NOMO-1 treated with DMSO at 0.1 percent for 48 hours (cell line): ENCODE data around the gene MLLT10.
A peak's percentile ranks its signal among the peaks of the same experiment; 100 is the strongest.
"Not testable (repeated sequence)": the region's sequence is repeated elsewhere in the genome, so short reads cannot be mapped to it uniquely, and the experiment has no call there.

Experiments
- DNase-seq: peaks from one replicate; lab custom pipeline; 2025; ENCODE audit not compliant: unreplicated experiment; lab: John Stamatoyannopoulos, UW

MLLT10 gene

GRCh38 chr10:21628645-21629044, 94.6 kb downstream of the MLLT10 start:
- not testable (repeated sequence) for DNase-seq

DNA sequence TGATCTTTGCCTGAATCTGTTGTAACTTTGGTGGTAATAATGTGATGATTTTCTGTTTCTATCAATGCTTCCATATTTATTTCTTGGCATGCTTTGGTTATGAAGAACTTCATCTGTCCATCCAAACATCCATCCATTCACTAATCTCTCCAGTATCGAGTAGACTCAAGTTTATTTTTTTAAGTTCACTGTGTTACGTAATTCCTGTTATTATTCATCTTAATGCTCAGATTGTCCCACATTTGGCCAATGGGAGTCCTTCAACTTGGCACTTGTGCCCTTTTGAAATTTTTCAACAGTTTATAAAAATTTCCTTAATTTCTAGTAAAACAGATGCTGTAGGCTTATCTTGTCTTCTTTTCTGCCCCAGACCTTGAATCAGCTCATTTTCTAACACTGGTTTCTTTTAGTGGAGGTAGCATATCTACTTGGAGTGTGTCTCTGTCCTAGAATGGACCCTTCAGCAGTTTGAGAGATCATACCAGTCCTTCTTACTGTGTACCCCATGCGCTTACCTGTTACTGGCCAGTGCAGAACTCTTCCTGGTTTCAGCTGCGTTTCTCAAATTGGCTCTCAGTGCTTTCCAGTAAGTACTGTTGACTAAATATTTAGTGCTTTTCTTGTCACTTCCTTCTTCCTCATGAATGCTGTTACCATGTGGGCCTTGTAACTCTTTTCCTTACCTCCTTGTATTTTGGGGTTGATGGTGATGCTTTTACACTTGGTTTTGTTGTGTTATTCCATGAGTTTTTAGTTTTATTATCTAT, 100.8 kb downstream of the MLLT10 start:
- DNase-seq, result no peak

DNA sequence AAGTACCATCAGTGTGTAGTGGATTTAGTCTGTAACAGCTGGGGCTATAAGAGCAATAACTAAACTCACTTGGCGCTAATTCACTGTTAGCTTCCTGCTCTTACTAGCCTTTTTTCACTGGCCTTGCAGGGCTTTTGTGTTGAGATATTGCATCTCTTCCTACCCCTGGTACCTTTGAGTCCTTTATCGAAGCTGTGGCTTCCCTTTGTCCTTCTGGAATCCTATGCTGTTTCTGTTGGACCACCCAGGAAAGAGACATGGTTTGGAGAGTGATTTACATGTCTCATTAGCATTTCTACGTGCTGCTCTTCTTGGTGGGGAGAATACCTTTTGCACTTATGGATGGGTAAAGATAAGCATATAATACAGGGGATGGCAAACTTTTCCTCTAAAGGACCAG, 103.8 kb downstream of the MLLT10 start:
- no peak for DNase-seq

DNA sequence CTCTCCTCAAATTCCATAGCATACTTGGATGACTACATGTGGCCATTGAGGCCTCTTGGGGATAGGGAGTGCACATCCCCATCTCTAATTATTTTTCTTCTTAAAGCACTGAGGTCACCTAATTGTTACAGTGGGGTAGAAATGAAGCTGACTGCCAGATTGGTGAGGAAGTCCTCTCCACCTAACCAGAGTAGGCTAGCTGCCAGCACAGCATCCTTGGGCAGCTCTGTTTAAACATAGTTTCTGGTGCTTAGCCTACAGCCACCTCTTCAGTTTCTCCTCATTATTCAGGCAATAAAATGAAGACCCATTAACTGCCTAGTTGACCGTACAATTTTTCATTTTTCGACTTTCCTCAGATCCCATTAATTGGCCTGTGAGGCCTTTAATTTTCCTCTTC, 104.6 kb downstream of the MLLT10 start:
- no peak for DNase-seq

DNA sequence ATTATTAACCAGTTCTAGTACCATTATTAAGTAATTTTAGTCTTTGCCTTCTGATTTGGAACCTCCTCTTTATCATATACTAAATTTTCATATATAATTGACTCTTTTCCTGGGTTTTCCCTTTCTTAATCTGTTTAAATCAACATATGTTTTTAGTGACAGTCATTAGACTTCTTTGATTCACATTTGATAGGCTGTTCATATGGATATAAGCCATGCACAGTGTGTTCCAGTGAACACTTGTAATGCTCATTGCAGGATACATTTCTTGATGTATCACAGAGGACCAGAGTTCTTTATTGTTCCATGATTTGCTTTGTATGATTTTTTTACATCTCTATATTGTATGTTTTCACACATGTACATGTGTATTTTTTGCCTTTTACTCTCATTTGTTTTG, 114.0 kb downstream of the MLLT10 start:
- DNase-seq, result no peak

GRCh38 chr10:21649454-21649872, 115.4 kb downstream of the MLLT10 start:
- no peak for DNase-seq

DNA sequence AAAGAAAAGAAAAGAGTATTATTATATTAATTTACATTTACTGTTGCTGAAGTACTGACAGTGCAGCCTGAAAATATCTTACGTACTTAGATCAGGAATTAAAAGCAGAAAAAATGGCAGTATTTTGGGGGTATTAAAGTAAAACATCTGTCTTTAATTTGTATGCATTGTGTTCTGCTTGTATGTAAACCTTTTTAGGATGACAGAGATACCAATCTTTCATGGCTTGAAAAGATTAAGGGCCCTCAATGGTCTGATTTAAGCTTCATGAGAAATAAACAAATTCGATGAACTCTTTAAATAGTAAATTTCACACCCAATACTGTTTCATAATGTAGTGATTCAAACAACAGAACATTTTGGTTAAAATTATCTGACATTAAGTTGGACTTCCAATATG, 116.3 kb downstream of the MLLT10 start:
- no peak for DNase-seq

- DNase-seq, result no peak
Measured at GRCh38 chr10:21655236-21655635, 121.2 kb downstream of the MLLT10 start.

DNA sequence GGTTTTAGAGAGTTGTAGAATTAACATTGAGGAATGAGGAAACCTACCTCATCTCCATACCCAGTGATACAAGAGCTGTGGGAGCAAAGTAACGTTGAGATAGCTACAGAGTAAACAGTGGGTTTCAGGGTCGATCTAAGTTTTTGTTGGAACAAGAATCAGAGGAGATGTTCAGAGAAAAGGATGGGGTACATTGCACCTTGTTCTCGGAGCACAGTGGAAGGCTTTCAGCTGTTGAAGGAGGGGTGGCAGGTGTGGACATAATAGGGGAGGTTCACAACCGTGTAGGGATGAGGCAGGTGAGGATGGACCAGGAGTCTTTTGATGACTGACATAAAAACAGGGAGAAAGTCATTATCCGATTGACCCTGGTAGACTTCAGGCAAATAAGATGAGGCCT, 121.7 kb downstream of the MLLT10 start:
- no peak for DNase-seq

DNA sequence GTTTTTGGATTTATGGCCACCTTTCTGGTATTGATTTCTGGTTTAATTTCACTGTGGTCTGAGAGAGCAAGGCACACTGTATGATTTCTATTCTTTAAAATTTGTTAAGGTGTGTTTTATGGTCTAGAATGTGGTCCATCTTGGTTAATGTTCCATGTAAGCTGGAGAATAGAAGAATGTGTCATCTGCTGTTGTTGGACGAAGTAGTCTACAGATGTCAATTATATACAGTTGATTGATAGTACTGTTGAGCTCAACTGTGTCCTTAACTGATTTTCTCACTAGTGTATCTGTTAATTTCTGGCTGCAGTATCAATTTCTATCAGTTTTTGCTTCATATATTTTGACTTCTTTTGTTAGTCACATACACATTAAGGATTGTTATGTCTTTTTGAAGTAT, 127.1 kb downstream of the MLLT10 start:
- DNase-seq, result no peak

- DNase-seq, result no peak
Measured at GRCh38 chr10:21661935-21662334, 127.9 kb downstream of the MLLT10 start.

GRCh38 chr10:21662635-21663034, 128.6 kb downstream of the MLLT10 start:
- no peak for DNase-seq

DNA sequence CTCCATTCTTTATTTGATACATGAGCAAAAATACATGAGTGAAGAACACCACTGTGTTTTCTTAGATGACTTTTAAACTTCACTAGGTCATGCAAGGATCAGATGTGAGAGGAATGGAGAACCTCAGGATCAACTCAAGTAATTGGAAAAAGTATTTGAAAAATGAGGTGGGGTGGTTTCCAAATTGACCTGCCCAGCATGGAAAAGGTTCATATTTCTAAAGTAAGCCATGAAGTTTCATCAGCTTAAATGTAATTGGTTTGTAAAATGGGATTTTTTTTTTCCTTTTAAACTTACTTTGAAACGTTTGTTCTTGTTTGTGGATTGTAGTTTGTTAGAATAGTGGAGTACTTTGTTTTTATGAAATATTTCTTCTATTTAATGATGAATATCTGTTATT, 134.8 kb downstream of the MLLT10 start:
- no peak for DNase-seq

DNA sequence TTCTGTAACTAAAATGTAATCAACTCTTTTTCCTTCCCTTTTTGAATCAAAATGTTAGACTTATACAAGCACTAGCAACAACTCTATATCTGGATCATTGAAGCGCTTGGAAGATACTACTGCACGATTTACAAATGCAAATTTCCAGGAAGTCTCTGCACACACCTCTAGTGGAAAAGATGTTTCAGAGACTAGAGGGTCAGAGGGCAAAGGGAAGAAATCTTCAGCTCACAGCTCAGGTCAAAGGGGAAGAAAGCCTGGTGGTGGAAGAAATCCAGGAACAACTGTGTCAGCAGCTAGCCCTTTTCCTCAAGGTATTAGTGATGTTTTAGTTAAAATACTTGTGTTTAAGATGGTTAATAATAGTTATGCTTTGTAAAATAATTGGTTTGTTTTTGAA, 136.4 kb downstream of the MLLT10 start:
- DNase-seq, result no peak

DNA sequence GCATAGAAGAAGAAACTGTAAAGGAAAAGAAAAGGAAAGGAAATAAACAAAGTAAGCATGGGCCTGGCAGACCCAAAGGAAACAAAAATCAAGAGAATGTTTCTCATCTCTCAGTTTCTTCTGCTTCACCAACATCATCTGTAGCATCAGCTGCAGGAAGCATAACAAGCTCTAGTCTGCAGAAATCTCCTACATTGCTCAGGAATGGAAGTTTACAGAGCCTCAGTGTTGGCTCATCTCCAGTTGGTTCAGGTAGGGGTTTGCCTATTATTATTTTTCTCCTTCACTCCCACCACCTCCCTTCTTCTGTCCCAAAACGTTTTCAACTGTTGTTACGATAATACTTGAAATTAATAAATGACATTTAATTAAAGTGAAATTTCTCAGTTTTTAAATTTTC, 139.6 kb downstream of the MLLT10 start:
- DNase-seq, result no peak

DNA sequence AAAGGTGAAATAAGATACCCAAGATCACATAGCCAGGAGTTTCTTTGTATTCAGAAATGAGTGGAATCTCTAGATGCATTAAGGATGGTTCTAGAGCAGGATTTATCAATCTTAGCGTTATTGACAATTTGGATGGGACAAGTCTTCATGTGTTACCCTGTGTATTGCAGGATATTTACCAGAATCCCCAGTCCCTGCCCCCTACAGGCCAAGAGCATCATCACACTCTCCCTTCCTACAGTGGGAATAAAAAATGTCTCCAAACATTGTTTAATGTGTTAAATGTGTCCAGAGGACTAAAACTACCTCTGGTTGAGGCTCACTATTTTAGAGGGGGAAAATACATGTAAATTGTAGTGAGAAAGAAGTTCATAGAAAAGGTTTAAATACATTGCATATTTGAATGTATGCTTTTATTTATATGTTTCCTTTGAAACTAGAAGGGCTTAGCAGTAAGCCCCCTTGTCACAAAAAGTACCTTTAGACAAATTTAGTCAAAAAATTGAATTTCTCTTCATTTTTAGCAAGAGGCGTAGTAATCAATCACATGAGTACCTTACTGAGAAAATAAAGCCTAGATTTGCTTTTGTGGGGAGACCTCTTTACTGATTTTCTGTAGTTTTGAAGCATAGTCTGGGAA, 141.2 kb downstream of the MLLT10 start:
- peak; percentile 13 for DNase-seq

DNA sequence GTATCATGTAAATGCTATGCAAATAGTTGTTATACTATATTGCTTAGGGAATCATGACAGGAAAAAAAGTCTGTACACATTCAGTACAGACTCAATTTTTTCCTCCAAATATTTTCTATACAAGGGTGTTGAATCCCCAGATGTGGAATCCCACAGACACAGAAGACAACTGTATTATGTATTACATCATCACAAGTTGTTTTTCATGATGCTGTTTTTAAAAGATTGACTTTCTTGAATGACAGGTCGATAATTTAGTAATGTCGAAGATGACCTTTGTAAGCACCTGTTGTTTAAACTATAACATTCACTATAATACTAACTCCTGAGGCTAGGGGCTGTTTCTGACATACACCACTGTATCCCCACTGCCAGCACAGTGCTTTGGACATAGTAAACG, 143.5 kb downstream of the MLLT10 start:
- DNase-seq, result no peak

DNA sequence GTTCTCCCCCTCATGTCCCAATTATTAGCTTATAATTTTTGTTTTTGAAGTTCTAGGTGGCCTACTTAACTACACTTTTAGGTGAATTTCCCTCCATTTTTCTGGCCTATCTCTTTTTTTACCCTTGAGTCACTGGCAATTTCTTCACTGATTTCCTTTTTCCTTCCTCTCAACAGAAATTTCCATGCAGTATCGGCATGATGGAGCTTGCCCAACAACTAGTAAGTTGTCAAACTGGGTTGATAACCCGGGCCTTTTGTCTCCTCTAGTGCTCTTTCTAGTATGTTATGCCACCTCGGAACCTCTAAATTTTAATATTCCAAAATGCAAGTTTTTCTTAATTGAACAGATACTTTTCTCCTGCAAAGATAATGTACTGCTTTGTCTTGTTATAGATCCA, 147.1 kb downstream of the MLLT10 start:
- DNase-seq, result no peak

GRCh38 chr10:21687266-21688008, 153.4 kb downstream of the MLLT10 start:
- no peak for DNase-seq

- DNase-seq, result no peak
Measured at GRCh38 chr10:21688009-21688332, 153.9 kb downstream of the MLLT10 start.

DNA sequence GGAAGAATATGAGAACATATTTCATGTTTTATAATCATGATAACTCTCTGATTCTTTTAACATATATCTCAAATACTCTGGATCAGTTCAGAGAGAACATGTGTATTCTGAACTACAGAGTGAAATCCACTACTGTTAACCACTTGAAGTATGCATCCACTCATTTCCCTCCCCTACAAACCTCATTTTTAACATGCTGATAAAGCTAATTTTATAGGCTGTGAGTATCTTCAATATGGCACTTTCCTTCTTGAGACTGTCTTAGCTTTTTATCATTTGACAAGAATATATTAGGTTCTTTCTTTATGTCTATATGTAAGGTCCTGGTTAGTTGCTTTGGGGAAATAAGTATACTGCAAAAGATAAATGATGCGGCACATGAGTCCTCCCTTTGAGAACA, 154.8 kb downstream of the MLLT10 start:
- DNase-seq, result no peak

DNA sequence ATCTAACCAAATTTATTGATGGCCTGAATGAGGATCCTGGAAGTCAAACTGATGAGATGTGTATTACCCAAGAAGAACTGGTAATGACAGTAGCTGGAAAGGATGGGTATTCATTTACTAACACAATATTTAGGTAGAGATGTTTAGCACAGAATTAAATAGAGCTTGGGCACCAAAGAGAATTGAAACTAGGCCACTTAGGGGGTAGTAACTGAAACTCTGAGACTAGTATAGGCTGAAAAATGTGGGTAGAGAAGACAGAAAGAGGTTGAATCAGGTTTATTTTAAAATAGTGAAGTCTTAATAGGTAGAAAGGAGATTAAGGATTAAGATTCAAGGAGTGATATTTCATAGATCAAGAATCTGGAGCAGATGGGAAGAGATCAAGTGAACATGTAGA, 155.8 kb downstream of the MLLT10 start:
- no peak for DNase-seq
